Stimulated activated CD8-positive, alpha-beta memory T cell treated with anti-CD3 and anti-CD28 coated beads, Interleukin-12 subunit alpha, Interleukin-12 subunit beta, amount 100 ng/mL, for 4 hours (primary cell): ENCODE data around the gene ADAMTS12.

ENCODE experiments used
- DNase-seq: peaks from one replicate; pipeline ENCODE4 v3.0.0-alpha.2; 2020; ENCODE audit warnings: low read depth

Gene ADAMTS12

GRCh38 chr5:33800241-33800950 is 91.4 kb downstream of the ADAMTS12 start:
- DNase-seq = no peak

GRCh38 chr5:33795496-33795895 is 96.3 kb downstream of the ADAMTS12 start:
- no peak for DNase-seq

GRCh38 chr5:33794550-33795181 is 97.1 kb downstream of the ADAMTS12 start:
- no peak for DNase-seq

GRCh38 chr5:33793836-33794549 is 97.8 kb downstream of the ADAMTS12 start:
- no peak for DNase-seq

- no peak for DNase-seq
These were observed 98.5 kb downstream of the ADAMTS12 start for GRCh38 chr5:33793276-33793675.

- no peak for DNase-seq
These were observed 99.2 kb downstream of the ADAMTS12 start for GRCh38 chr5:33792559-33792958.

GRCh38 chr5:33789567-33789957 is 102.2 kb downstream of the ADAMTS12 start:
- no peak for DNase-seq

- DNase-seq = no peak
These were observed 102.7 kb downstream of the ADAMTS12 start for GRCh38 chr5:33788922-33789566.

GRCh38 chr5:33785571-33785970 is 106.2 kb downstream of the ADAMTS12 start:
- no peak for DNase-seq

- DNase-seq = no peak
These were observed 110.5 kb downstream of the ADAMTS12 start for GRCh38 chr5:33781286-33781685.

GRCh38 chr5:33776151-33776660 is 115.6 kb downstream of the ADAMTS12 start:
- DNase-seq = no peak

- no peak for DNase-seq
These were observed 117.4 kb downstream of the ADAMTS12 start for GRCh38 chr5:33774341-33774740.

GRCh38 chr5:33772380-33772897 is 119.4 kb downstream of the ADAMTS12 start:
- DNase-seq = no peak

- DNase-seq = no peak
These were observed 121.8 kb downstream of the ADAMTS12 start for GRCh38 chr5:33769968-33770367.

- DNase-seq = no peak
These were observed 122.6 kb downstream of the ADAMTS12 start for GRCh38 chr5:33769196-33769595.

GRCh38 chr5:33766023-33766422 is 125.8 kb downstream of the ADAMTS12 start:
- no peak for DNase-seq

- DNase-seq = no peak
These were observed 127.0 kb downstream of the ADAMTS12 start for GRCh38 chr5:33764786-33765185.

- DNase-seq = no peak
These were observed 128.4 kb downstream of the ADAMTS12 start for GRCh38 chr5:33763435-33763834.

- no peak for DNase-seq
These were observed 128.9 kb downstream of the ADAMTS12 start for GRCh38 chr5:33762859-33763258.

GRCh38 chr5:33761139-33761538 is 130.7 kb downstream of the ADAMTS12 start:
- DNase-seq = no peak

GRCh38 chr5:33758737-33759136 is 133.1 kb downstream of the ADAMTS12 start:
- no peak for DNase-seq

GRCh38 chr5:33756491-33756890 is 135.3 kb downstream of the ADAMTS12 start:
- DNase-seq = no peak
